Upper lobe of left lung (tissue), 4 donors: ENCODE data around the gene AFP.

Experiments
- CTCF ChIP-seq, 6 experiments: fragments of 450-650 bp in 4 of 6; fragments of 200-600 bp in 2 of 6; sonication (generic) in 2 of 6; IDR thresholded peaks; one replicate each; pipeline ENCODE4 v1.5.1; 2016 to 2019; ENCODE audit warnings: antibody characterized with exemption in 6 of 6
- POLR2A ChIP-seq, 4 donors: fragments of 450-650 bp; IDR thresholded peaks; one replicate each; pipeline ENCODE4 v1.5.1; 2016 to 2017; ENCODE audit warnings: antibody characterized with exemption in 4 of 4, mild to moderate bottlenecking in 2 of 4

- TF ChIP-seq CTCF (IDR thresholded peaks at IDR 0.05) (no peak), POLR2A (IDR thresholded peaks at IDR 0.05) (no peak)
Measured at GRCh38 chr4:73411731-73412414, 24.1 kb upstream of the AFP start.
